Measurements from ENCODE around the gene BPIFB1.

BPIFB1 gene

GRCh38 chr20:33328157-33329137 lies 45.4 kb downstream of the BPIFB1 start:
- no peak for DNase-seq (ENCODE audit: low read depth)

GRCh38 chr20:33332905-33333456 lies 50.0 kb downstream of the BPIFB1 start:
- no peak for DNase-seq (ENCODE audit: low read depth)

- DNase-seq (ENCODE audit: low read depth): no peak
Observed at GRCh38 chr20:33333616-33334015, 50.6 kb downstream of the BPIFB1 start.

- no peak for DNase-seq (ENCODE audit: low read depth)
Observed at GRCh38 chr20:33334111-33334510, 51.1 kb downstream of the BPIFB1 start.

- no peak for DNase-seq (ENCODE audit: low read depth)
Observed at GRCh38 chr20:33336375-33336774, 53.4 kb downstream of the BPIFB1 start.

- no peak for DNase-seq (ENCODE audit: low read depth)
Observed at GRCh38 chr20:33337119-33337518, 54.1 kb downstream of the BPIFB1 start.

- no peak for DNase-seq (ENCODE audit: low read depth)
Observed at GRCh38 chr20:33337531-33338165, 54.6 kb downstream of the BPIFB1 start.

- no peak for DNase-seq (ENCODE audit: low read depth)
Observed at GRCh38 chr20:33338467-33339258, 55.6 kb downstream of the BPIFB1 start.

- no peak for DNase-seq (ENCODE audit: low read depth)
Observed at GRCh38 chr20:33339515-33340058, 56.6 kb downstream of the BPIFB1 start.

- no peak for DNase-seq (ENCODE audit: low read depth)
Observed at GRCh38 chr20:33343521-33343920, 60.5 kb downstream of the BPIFB1 start.

- no peak for DNase-seq (ENCODE audit: low read depth)
Observed at GRCh38 chr20:33345342-33345741, 62.3 kb downstream of the BPIFB1 start.

- no peak for DNase-seq (ENCODE audit: low read depth)
Observed at GRCh38 chr20:33348136-33348937, 65.3 kb downstream of the BPIFB1 start.

- DNase-seq (ENCODE audit: low read depth): no peak
Observed at GRCh38 chr20:33349493-33349892, 66.5 kb downstream of the BPIFB1 start.

- no peak for DNase-seq (ENCODE audit: low read depth)
Observed at GRCh38 chr20:33351696-33352095, 68.7 kb downstream of the BPIFB1 start.

GRCh38 chr20:33352258-33353012 lies 69.4 kb downstream of the BPIFB1 start:
- no peak for DNase-seq (ENCODE audit: low read depth)

- DNase-seq (ENCODE audit: low read depth): no peak
Observed at GRCh38 chr20:33353013-33353402, 70.0 kb downstream of the BPIFB1 start.

Measured in activated T-cell treated with anti-CD3 and anti-CD28 coated beads for 1 hour (primary cell).